HL-60 (cell line): ENCODE data around the gene SGCA.

Experiments
- CTCF ChIP-seq: IDR thresholded peaks from one replicate; pipeline ENCODE4 v1.5.1; 2011; ENCODE audit warnings: low read length, control low read depth, inconsistent platforms; ENCODE audit not compliant: insufficient read depth
- GABPA ChIP-seq: IDR thresholded peaks from 2 replicates; pipeline ENCODE4 v1.6.1; 2012; ENCODE audit warnings: low read depth
- POLR2AphosphoS5 ChIP-seq: IDR thresholded peaks from 2 replicates; pipeline ENCODE4 v1.6.1; 2012; ENCODE audit warnings: low read depth
- REST ChIP-seq: IDR thresholded peaks from 2 replicates; pipeline ENCODE4 v1.6.1; 2012; ENCODE audit warnings: low read depth; ENCODE audit not compliant: insufficient replicate concordance
- SPI1 ChIP-seq: IDR thresholded peaks from 2 replicates; pipeline ENCODE4 v1.6.1; 2012; ENCODE audit warnings: low read depth, mild to moderate bottlenecking, borderline replicate concordance

GRCh38 chr17:50207315-50207714 is 41.5 kb downstream of the SGCA start:
- TF ChIP-seq CTCF (no peak), REST (no peak), POLR2AphosphoS5 (no peak), SPI1 (no peak), GABPA (no peak)
